Measurements from ENCODE around the gene WDR54. TPM values are rescaled to one million over a fixed set of nuclear protein-coding genes. Genes with fewer than 3 reads are reported as not detected.
A peak's percentile ranks its signal among the peaks of the same experiment; 100 is the strongest.

The WDR54 gene
- total and polyA plus RNA-seq, 10 of the 15 experiments (the other 5 are each of a cell fraction or from before 2014, with no cell fraction given): 38.2 to 116 (median 89.1) TPM

- TF ChIP-seq HSF1 (IDR thresholded peaks at IDR 0.05; ENCODE audit: low read depth, low read length) (peak; percentile 74; the same call in 1 of the 2 replicates), IKZF2 (IDR thresholded peaks at IDR 0.05) (peak in 1 of 2 experiments; percentile 68; a peak in 3 of 4 replicates), WRNIP1 (IDR thresholded peaks at IDR 0.05; ENCODE audit: borderline replicate concordance, low read depth, low read length) (peak; percentile 99; the same call in 1 of the 2 replicates), TCF3 (IDR thresholded peaks at IDR 0.05; ENCODE audit: borderline replicate concordance, insufficient read depth, low read depth, low read length) (no peak), POU2F2 (IDR thresholded peaks at IDR 0.05; ENCODE audit: borderline replicate concordance, low read depth, low read length) (peak; percentile 68; the same call in 1 of the 3 replicates), ZZZ3 (IDR thresholded peaks at IDR 0.05; ENCODE audit: control insufficient read depth, insufficient read length, low read depth) (no peak), NFIC (IDR thresholded peaks at IDR 0.05; ENCODE audit: low read depth, low read length) (no peak), NFYA (IDR thresholded peaks at IDR 0.05; ENCODE audit: borderline replicate concordance, low read depth, low read length) (no peak), SREBF1 (IDR thresholded peaks at IDR 0.05; ENCODE audit: low read length) (0 out of 2 replicates have a peak, but pooled peaks have one; percentile 72), STAT3 (IDR thresholded peaks at IDR 0.05; ENCODE audit: low read depth, low read length) (peak; percentile 70; the same call in 1 of the 2 replicates), RBBP5 (conservative IDR thresholded peaks at IDR 0.05) (no peak), ZNF24 (IDR thresholded peaks at IDR 0.05) (peak; percentile 72; the same call in 1 of the 2 replicates), NR2C2 (IDR thresholded peaks at IDR 0.05; ENCODE audit: borderline replicate concordance, control insufficient read depth, insufficient read length, low read depth) (peak; percentile 90), POLR2A (IDR thresholded peaks at IDR 0.05; ENCODE audit: low read depth, low read length) (peak; percentile 58), MYB (IDR thresholded peaks at IDR 0.05; ENCODE audit: borderline replicate concordance, low read depth, low read length) (peak; percentile 64; the same call in 1 of the 2 replicates), EP300 (IDR thresholded peaks at IDR 0.05; ENCODE audit: borderline replicate concordance in 1 of 2, control insufficient read depth in 1 of 2, low read depth in 2 of 2, low read length in 2 of 2) (no peak), PAX5 (IDR thresholded peaks at IDR 0.05; ENCODE audit: borderline replicate concordance, low read depth, low read length) (peak; percentile 58; the same call in 1 of the 2 replicates), SUZ12 (IDR thresholded peaks at IDR 0.05; ENCODE audit: unreplicated experiment) (no peak), YBX1 (IDR thresholded peaks at IDR 0.05) (no peak), TCF12 (IDR thresholded peaks at IDR 0.05; ENCODE audit: low read depth, low read length) (0 out of 2 replicates have a peak, but pooled peaks have one; percentile 52), SIN3A (IDR thresholded peaks at IDR 0.05; ENCODE audit: low read depth, low read length) (peak; percentile 91)
- TF ChIP-seq, protein P1, sequence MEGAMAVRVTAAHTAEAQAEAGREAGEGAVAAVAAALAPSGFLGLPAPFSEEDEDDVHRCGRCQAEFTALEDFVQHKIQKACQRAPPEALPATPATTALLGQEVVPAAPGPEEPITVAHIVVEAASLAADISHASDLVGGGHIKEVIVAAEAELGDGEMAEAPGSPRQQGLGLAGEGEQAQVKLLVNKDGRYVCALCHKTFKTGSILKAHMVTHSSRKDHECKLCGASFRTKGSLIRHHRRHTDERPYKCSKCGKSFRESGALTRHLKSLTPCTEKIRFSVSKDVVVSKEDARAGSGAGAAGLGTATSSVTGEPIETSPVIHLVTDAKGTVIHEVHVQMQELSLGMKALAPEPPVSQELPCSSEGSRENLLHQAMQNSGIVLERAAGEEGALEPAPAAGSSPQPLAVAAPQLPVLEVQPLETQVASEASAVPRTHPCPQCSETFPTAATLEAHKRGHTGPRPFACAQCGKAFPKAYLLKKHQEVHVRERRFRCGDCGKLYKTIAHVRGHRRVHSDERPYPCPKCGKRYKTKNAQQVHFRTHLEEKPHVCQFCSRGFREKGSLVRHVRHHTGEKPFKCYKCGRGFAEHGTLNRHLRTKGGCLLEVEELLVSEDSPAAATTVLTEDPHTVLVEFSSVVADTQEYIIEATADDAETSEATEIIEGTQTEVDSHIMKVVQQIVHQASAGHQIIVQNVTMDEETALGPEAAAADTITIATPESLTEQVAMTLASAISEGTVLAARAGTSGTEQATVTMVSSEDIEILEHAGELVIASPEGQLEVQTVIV (IDR thresholded peaks at IDR 0.05; ENCODE audit: borderline replicate concordance, partially characterized antibody): peak; percentile 77
- TF ChIP-seq, protein P2, sequence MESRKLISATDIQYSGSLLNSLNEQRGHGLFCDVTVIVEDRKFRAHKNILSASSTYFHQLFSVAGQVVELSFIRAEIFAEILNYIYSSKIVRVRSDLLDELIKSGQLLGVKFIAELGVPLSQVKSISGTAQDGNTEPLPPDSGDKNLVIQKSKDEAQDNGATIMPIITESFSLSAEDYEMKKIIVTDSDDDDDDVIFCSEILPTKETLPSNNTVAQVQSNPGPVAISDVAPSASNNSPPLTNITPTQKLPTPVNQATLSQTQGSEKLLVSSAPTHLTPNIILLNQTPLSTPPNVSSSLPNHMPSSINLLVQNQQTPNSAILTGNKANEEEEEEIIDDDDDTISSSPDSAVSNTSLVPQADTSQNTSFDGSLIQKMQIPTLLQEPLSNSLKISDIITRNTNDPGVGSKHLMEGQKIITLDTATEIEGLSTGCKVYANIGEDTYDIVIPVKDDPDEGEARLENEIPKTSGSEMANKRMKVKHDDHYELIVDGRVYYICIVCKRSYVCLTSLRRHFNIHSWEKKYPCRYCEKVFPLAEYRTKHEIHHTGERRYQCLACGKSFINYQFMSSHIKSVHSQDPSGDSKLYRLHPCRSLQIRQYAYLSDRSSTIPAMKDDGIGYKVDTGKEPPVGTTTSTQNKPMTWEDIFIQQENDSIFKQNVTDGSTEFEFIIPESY (IDR thresholded peaks at IDR 0.05): 0 out of 2 replicates have a peak, but pooled peaks have one; percentile 10
These were observed 33.4 kb downstream of the WDR54 start, which contains the start of gene INO80B (continued) for GRCh38 chr2:74454654-74455511.

All from GM12878 (cell line).